ENCODE data around the gene RETN.

The RETN gene

DNA sequence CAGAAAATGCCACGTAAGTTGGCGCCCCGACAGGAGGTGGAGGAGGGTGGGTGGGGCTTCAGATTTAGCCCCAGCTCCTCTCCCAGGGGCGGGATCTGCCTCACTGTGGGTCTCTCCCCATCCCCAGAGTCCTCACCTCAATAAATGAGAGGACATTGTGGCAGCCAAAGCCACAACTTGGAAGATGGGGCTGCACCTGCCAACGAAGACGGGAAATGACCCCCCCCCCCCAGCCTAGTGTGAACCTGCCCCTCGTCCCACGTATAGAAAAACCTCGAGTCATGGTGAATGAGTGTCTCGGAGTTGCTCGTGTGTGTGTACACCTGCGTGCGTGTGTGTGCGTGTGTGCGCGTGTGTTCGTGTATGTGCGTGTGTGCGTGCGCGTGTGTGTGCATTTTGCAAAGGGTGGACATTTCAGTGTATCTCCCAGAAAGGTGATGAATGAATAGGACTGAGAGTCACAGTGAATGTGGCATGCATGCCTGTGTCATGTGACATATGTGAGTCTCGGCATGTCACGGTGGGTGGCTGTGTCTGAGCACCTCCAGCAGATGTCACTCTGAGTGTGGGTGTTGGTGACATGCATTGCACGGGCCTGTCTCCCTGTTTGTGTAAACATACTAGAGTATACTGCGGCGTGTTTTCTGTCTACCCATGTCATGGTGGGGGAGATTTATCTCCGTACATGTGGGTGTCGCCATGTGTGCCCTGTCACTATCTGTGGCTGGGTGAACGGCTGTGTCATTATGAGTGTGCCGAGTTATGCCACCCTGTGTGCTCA lies 10.3 kb downstream of the RETN start:
- in situ Hi-C loops (cut with HindIII; ENCODE audit: low sequenced_read_pairs), result no loop called here
- no peak overlapping the region for H3K4me3 ChIP-seq (ENCODE audit: low read depth, low read length)
- TF ChIP-seq, protein P1, sequence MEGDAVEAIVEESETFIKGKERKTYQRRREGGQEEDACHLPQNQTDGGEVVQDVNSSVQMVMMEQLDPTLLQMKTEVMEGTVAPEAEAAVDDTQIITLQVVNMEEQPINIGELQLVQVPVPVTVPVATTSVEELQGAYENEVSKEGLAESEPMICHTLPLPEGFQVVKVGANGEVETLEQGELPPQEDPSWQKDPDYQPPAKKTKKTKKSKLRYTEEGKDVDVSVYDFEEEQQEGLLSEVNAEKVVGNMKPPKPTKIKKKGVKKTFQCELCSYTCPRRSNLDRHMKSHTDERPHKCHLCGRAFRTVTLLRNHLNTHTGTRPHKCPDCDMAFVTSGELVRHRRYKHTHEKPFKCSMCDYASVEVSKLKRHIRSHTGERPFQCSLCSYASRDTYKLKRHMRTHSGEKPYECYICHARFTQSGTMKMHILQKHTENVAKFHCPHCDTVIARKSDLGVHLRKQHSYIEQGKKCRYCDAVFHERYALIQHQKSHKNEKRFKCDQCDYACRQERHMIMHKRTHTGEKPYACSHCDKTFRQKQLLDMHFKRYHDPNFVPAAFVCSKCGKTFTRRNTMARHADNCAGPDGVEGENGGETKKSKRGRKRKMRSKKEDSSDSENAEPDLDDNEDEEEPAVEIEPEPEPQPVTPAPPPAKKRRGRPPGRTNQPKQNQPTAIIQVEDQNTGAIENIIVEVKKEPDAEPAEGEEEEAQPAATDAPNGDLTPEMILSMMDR (IDR thresholded peaks at IDR 0.05; ENCODE audit: low read depth, low read length, missing control alignments), result no peak
- DNase-seq (ENCODE audit: low read depth), result no peak

DNA sequence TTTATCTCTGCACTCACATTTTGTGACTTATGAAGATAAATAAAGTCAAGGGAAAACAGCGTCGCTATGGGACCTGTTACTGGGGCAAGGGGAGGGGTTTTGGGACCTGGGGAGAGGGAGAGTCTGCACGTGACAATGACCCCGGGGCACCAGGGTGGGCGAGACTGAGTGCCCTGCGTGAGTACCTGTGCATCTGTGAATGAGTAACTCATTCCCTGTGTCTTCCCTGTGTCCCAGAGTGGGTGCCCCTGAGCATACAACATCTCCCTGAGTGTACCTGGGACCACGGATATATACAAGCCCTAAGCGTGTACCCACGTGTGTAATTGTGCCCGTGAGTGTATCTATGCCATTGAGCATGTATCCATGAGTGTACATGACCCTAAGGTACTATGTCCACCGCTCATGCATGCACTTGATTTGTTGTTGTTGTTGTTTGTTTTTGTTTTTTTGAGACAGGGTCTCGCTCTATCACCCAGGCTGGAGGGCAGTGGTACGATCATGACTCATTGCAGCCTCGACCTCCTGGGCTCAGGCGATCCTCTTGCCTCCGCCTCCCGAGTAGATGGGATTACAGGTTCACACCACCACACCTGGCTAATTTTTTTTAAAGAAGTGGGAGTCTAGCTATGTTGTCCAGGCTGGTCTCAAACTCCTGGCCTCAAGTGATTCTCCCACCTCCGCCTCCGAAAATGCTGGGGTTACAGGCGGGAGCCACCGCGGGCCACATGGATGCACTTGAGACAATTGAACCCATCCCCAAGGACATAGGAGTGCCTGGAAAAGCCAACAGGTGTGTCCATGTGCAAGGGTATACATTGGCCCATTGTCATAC lies 11.1 kb downstream of the RETN start:
- DNase-seq (ENCODE audit: low read depth), result no peak
- TF ChIP-seq, protein P1 (IDR thresholded peaks at IDR 0.05; ENCODE audit: low read depth, low read length, missing control alignments), result no peak
- in situ Hi-C loops (cut with HindIII; ENCODE audit: low sequenced_read_pairs), result no loop called here
- H3K4me3 ChIP-seq (ENCODE audit: low read depth, low read length), result peak overlapping the region; percentile 100

DNA sequence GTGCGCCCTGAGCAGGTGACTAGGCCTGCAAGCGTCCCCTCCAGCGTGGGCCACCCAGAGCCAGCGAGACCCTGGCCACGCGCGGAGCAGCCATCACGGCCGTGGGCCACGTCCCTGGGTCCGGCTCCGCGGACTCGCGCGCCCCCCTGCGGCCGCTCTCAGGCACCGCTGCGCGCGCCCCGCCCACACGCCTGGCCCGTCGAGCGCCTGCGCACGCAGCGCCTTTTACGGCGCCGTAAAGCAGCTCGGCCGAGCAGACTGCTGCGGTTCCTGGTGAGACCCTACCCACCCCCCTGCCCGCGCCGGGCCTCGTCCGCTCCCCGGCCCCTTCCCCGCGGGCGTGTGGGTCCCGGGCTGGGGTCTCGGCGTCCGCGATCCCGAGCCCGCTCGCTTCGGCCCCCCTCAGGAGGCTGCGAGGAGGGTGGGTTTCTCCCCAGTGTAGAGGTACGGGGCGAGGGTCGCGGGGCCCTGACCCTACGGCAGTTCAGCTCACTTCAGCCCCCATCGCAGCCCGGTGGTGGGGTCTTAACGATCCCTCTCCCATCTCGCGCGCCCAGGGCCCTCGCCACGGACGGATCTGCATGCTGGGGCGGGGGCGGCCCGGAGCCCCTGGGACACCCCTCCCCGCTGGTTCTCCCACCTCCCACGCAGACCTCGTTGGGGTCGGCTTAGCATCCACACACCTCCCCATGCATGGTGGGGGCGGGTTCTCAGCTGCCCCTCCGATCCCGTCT lies 11.9 kb downstream of the RETN start, which contains the start of gene TRAPPC5:
Gene TRAPPC5 (plus strand): TSS at position 228 of the 734 bp plus-strand sequence. CDS start 1,421 bp downstream, outside the sequence.
- DNase-seq (ENCODE audit: low read depth), result peak; percentile 34
- TF ChIP-seq, protein P1 (IDR thresholded peaks at IDR 0.05; ENCODE audit: low read depth, low read length, missing control alignments), result peak; percentile 64
- in situ Hi-C loops (cut with HindIII; ENCODE audit: low sequenced_read_pairs), result no loop called here
- H3K4me3 ChIP-seq (ENCODE audit: low read depth, low read length), result peak within 1 kb of the TSS; percentile 100

DNA sequence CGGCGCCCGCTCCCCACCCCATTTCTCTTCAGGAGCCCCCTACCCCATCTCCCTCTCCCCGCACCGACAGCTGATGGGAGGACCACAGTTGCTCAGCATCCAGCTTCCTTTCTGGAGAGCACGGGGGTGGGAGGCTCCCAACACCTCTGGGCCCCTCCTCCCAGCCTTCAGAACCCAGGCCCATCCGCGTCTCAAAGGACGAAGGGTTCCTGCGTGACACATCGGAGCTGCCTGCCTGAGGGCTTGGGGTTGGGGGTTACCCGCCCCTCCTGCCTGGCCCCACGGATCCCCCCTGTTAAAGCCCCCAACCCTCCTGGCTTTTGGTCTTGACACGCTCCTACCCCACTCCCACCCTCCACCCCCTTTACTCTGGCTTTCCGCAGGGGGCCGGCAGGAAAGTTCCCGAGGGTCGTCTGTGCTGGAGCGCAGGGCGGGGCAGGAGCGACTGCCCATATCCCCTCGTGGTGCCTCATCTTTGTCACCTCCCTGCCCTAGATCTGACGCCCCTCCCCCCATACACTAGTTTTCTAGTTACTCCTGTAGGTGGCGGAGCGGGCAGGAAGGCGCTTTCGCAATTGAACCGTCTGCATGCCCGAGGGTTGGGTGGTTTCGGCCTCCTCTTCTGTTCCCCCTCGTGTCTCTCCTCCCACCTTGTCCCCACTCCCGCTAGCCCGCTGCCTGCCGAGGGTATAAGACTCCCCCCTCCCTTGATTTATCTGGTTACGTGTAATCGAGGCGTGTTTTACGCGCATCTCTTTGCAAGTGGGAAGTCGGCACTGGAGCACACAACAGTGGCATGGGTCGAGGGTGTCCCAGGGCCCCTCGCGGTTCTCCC lies 12.7 kb downstream of the RETN start:
- peak; percentile 47 for DNase-seq (ENCODE audit: low read depth)
- H3K4me3 ChIP-seq (ENCODE audit: low read depth, low read length), result peak overlapping the region; percentile 100
- in situ Hi-C loops (cut with HindIII; ENCODE audit: low sequenced_read_pairs), result no loop called here
- TF ChIP-seq, protein P1 (IDR thresholded peaks at IDR 0.05; ENCODE audit: low read depth, low read length, missing control alignments), result peak; percentile 68

DNA sequence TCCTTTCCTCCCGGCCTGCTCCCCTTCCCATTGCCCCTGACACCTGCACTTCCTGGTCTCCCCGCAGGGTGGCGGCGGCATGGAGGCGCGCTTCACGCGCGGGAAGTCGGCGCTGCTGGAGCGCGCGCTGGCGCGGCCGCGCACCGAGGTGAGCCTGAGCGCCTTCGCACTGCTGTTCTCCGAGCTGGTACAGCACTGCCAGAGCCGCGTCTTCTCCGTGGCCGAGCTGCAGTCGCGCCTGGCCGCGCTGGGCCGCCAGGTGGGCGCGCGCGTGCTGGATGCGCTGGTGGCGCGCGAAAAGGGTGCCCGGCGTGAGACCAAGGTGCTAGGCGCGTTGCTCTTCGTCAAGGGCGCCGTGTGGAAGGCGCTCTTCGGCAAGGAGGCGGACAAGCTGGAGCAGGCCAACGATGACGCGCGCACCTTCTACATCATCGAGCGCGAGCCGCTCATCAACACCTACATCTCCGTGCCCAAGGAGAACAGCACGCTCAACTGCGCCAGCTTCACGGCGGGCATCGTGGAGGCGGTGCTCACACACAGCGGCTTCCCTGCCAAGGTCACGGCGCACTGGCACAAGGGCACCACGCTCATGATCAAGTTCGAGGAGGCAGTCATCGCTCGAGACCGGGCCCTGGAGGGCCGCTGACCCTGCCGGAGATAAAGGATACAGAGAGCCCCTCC lies 13.5 kb downstream of the RETN start:
- in situ Hi-C loops (cut with HindIII; ENCODE audit: low sequenced_read_pairs), result no loop called here
- no peak for DNase-seq (ENCODE audit: low read depth)
- TF ChIP-seq, protein P1 (IDR thresholded peaks at IDR 0.05; ENCODE audit: low read depth, low read length, missing control alignments), result no peak
- peak overlapping the region; percentile 100 for H3K4me3 ChIP-seq (ENCODE audit: low read depth, low read length)

Measured in astrocyte of the cerebellum (primary cell).